ENCODE data around the gene GBP6.
"Not testable (repeated sequence)": the region's sequence is repeated elsewhere in the genome, so short reads cannot be mapped to it uniquely, and the experiment has no call there.

GBP6 gene

DNA sequence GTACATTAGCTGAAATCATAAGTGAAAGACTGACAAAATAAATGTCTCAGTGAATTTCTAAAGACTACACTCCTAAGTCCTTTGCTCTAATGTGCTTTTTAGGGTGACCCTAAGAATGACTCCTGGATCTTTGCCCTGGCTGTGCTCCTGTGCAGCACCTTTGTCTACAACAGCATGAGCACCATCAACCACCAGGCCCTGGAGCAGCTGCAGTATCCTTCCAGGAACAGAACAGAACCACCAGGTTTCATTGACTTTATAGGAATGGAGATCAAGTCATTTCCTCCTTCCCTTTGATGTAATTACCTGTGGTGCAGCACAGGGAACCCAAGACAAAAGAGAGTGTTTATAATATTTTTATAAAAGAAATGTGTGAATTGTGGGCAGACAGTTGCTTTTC, 14.1 kb downstream of the GBP6 start:
- DNase-seq = no peak

DNA sequence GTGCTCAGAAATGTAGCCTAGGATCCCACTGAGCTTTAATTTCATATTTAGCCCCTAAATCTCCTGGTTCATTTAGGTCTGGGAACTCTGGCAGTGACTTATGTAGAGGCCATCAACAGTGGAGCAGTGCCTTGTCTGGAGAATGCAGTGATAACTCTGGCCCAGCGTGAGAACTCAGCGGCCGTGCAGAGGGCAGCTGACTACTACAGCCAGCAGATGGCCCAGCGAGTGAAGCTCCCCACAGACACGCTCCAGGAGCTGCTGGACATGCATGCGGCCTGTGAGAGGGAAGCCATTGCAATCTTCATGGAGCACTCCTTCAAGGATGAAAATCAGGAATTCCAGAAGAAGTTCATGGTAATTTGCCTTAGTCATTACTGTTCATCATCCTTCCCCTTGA, 17.8 kb downstream of the GBP6 start:
- DNase-seq = no peak

DNA sequence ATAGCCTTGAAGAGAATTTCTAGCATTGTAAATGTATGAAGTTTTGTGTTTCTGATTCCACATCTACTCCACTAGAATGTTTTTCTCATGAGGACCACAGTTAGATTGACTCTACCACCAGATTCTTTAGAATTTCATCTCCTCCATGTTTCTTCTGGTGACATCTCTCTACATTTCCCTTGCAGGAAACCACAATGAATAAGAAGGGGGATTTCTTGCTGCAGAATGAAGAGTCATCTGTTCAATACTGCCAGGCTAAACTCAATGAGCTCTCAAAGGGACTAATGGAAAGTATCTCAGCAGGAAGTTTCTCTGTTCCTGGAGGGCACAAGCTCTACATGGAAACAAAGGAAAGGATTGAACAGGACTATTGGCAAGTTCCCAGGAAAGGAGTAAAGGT, 18.6 kb downstream of the GBP6 start:
- no peak for DNase-seq

DNA sequence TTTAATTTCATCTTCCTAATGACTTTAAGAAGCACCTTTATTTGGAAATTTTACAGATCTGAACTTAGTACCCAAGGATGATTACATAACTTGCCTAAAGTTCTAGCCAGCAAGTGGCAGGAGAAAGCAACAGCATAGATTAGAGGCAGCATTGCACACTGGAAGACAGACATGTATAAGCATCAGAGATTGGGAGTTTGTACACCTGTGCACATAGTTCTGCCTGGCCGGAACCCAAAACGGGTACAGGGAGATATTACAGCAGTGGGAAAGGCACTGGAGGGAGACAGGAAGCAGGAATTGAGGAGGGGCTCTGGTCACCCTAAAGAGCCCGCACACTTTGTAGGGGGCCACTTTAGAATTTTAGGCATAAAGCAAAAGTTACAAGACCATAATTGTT, 19.3 kb downstream of the GBP6 start:
- no peak for DNase-seq

DNA sequence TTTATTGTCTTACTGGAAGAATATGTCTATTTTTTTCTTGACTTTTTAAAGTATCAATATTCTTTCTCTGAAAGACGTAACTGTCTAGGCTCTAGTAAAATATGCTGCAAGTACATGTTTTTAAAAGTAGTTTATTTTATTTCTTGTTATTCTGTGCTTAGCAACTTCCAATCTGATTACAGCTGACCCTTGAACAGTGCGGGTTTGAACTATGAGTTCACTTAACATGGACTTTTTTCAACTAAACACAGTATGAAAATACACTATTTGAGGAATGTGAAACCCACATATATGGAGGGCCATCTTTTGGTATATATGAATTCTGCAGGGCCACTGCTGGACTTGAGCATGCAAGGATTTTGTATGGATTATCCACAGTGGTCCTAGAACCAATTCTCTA, 26.8 kb downstream of the GBP6 start:
- no peak for DNase-seq

DNA sequence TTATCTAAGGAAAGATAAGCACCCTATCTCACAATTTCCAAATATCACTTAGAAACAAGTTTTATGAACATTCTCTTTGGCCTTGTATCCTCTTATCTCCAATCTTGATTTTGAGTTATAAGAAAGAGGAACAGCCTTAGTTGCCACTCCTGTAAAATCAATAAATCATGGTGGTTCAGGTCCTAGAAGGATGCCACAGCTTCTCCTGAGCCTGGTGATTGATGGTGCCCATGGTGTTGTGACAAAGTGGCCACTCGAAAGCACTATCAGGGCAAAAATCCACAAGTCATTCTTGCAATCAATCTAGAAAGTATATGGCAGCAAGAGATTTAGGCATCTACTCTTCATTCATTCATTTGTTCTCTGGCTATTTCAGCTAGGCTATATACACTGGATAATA, 27.8 kb downstream of the GBP6 start:
- DNase-seq = no peak

DNA sequence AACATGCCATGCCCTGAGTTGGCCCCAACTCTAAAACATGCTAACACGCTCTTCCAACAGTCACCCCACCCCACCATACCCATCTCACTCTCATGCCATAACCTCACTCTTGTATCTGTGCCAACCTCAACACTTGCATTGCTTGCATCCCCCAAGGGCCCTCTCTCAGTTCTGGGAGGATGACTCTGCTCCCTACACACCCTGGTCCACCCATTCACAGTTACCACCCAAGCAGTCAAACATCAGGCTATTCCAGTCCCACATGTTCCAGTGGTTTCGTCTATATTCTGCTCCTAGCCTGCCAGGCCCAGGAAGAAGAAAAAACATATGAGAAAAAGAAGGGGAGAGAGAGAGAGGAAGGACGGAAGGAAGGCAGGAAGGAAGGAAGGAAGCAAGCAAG, 31.0 kb downstream of the GBP6 start:
- no peak for DNase-seq

DNA sequence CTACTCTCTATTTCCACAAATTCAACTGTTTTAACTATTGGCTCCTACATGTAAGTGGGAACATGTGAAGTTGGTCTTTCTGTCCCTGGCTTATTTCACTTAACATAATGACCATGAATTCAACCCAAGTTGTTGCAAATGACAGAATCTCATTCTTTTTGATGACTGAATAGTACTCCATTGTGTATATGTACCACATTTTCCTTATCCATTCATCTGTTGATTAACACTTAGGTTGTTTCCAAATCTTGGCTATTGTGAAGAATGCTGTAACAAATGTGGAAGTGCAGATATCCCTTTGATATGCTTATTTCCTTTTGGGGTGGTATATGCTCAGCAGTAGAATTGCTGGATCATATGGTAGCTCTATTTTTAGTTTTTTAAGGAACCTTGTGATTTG, 33.0 kb downstream of the GBP6 start:
- no peak for DNase-seq

DNA sequence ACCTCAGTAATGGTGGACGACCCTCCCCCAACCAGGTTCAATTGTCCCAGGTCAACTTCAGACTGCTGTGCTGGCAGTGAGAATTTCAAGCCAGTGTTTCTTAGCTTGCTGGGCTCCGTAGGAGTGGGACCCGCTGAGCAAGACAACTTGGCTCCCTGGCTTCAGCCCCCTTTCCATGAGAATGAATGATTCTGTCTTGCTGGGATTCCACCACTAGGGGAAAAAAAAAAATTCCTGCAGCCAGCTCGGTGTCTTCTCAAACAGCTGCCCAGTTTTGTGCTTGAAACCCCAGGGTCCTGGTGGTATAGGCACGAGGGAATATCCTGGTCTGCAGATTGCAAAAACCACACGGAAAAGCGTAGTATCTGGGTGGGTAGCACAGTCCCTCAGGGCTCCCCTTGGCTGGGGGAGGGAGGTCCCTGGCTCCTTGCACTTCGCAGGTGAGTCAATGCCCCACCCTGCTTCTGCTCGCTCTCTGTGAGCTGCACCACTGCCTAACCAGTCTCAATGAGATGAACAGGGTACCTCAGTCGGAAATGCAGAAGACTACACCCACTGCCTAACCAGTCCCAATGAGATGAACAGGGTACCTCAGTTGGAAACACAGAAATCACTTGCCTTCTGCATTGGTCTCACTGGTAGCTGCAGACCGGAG, 41.5 kb downstream of the GBP6 start:
- no peak for DNase-seq

DNA sequence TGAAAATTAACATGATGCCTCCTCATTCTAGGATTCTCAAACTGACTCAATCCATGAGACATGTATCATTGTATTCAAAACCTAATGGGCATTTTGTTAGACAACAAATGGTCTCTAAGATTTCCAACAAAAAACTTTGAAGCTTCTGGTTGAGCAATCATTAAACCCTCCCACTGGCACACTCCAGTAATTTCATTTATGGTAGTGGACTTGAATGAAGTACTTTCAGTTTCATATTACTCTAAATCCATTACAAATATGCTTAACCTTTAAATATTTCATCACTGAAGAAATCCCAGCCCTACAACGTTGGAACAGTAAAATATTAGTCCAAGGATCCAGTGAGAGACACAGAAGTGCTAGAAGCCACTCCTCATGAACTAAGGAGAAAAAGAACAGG, 43.5 kb downstream of the GBP6 start:
- no peak for DNase-seq

DNA sequence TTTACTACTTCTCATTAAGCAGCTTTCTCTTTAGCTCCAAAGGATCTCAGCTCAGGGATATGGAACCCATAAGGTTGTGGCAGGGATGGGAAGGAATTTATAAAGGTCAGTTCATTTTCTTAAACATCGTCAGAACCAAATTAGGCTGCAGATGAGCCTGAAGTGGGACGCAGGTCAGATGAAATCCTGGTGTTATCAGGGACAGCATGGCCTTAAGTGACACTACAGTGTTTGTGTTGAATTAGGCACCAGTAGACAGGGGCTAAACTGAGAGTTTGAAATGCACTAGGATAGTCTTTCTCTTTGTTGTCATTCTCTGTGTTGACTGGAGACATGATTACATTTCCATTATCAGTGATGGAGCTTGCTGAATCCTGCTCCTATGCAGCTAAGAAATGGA, 43.9 kb downstream of the GBP6 start:
- DNase-seq = not testable (repeated sequence)

DNA sequence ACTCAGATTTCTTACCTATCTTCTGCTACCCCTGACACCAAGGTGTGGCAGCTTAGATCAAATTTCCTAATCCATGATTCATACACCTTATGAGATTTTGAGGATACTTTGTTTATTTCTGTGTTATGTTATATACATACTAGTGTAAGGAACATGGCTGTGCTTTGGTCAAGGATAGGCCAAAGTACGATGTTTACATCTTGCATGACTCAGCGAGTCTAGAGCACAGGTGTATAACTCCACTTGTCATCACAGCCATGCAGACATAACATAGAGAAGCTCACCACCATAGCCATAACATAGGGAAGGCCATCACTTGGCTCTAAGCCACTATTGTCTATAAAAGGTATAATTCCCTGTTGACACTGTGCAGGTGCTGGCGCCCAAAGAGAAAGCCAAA, 61.2 kb downstream of the GBP6 start:
- DNase-seq = peak; percentile 91

DNA sequence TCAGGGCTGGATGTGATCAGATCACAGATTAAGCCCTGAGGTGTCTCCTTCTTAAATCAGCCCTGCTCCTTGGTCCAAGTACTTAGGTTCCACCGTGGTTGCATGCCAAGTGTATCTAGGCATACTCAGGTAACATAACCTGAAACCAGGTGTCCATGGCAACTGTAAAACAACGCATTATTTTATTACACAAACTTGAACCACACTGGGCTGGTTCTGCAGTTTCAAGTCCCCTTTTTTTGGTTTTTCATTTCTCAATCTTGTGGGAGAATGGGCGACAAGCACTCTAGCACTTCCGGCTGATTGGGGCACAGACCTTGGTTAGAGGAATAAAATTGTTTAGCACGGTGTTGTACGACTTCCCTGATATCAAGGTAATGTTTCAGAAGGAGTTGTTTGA, 65.2 kb downstream of the GBP6 start:
- DNase-seq = no peak

DNA sequence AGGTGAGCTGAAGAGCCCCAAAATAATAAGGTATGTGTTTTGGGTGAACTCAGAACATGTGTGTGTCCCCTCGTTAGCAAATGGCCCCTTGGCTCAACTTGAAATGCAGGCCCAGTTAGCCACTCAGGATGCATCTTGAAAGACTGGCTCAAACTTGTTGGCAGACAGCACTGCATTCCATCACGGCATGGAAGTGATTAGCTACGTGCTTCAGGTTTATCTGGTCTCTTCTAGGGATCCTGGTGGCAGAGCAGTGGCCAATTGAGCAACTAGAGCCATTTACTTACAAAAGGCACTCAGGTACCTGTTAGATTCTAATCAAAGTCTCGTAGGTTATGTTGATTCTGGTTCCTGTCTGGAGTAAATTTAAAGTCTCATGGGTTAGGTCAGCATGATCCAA, 65.8 kb downstream of the GBP6 start:
- DNase-seq = not testable (repeated sequence)

DNA sequence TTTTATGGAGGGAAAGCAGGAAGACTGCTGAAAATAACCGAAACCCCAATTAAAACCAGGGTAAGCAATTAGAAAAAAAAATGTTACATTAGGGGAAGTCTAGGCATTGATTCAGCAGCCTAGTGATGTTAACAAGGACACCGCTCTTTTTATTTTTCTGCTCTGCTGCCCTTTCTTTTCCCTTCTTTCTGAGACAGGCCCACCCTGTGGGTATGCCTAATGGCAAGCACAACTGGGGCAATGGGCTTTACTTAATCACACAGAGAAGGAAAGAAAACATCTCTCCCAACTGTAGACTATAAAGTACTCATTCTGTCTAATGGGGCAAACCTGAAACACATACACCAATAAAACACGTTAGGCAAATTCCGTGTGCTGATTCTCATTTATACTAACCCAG, 69.6 kb downstream of the GBP6 start:
- DNase-seq = no peak

DNA sequence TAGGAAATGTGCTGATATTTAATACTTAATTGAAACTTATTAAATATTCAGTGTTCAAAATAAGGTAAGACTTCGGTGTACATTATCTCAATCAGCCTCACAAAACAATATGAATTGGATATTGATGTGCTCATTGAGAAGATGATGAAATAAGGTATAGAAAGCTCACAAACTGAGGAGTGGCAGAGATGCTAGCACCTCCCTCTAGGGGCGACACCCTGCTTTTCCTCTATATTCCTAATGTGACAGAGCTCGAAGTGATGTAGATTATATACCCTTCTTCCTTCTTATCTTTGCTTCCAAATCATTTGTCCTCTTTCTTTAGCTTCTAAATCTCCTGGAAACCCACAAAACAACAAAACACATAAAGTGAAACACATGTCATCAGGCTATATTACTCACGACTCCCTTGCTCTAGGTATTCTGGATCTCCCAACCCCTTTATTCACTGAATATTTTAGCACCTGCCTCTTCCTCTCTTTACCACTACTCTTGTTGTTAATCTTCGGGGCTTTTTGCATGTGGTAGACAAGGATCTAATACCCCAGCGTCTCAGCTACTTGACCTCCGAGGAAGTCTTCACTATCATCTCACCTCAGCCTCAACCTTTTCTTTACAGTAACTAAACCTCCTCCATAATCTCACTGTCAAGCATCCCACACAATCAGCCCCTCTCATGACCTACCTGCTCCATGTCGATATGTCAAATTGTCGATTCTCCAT, 70.4 kb downstream of the GBP6 start:
- DNase-seq = not testable (repeated sequence)

Measured in NCI-H510A treated with DMSO at 0.1 percent for 48 hours (cell line).